GM12891 (cell line): ENCODE measurements around the gene HS3ST4.

Experiments
- POLR2A ChIP-seq: IDR thresholded peaks from 2 replicates; pipeline ENCODE4 v1.6.1; 2011; ENCODE audit warnings: low read depth, low read length, control low read depth
- POLR2AphosphoS5 ChIP-seq: IDR thresholded peaks from 2 replicates; pipeline ENCODE4 v1.6.1; 2011; ENCODE audit warnings: low read depth, low read length, control low read depth
- POU2F2 ChIP-seq: IDR thresholded peaks from 2 replicates; pipeline ENCODE4 v1.6.1; 2011; ENCODE audit warnings: low read depth, mild to moderate bottlenecking, control low read depth, low read length, moderate library complexity
- SPI1 ChIP-seq: IDR thresholded peaks from 2 replicates; pipeline ENCODE4 v1.6.1; 2011; ENCODE audit warnings: low read depth, low read length, control low read depth
- TAF1 ChIP-seq: IDR thresholded peaks from 2 replicates; pipeline ENCODE4 v1.6.1; 2011; ENCODE audit warnings: low read depth, low read length, control low read depth

GRCh38 chr16:25888868-25889267 is 197.1 kb downstream of the HS3ST4 start:
- no peak for TF ChIP-seq POLR2A
- no peak for TF ChIP-seq POLR2AphosphoS5
- no peak for TF ChIP-seq TAF1
- TF ChIP-seq SPI1, result no peak
- no peak for TF ChIP-seq POU2F2
